ENCODE results near the gene SYT9.

Gene SYT9

DNA sequence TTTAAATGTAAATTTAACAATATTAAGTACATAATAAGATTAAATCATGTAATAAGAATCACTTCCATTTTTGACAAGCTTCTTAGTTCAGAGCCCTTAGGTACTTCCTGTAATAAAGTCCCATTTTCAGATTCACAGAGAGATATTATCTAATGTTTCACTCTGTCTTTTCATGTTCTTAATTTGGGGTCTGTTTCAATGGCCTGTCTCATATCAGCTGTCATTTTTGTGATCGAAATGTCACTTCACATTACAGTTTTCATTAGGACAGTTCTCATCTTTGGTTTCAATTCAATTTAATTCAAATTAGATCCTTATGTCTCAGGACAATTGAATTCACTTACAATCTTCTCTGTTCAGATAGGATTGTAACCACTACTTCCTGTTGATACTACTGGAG lies 211.0 kb downstream of the SYT9 start:
- in situ Hi-C loops (cut with MboI; ENCODE audit: low sequenced_read_pairs): no loop called here

DNA sequence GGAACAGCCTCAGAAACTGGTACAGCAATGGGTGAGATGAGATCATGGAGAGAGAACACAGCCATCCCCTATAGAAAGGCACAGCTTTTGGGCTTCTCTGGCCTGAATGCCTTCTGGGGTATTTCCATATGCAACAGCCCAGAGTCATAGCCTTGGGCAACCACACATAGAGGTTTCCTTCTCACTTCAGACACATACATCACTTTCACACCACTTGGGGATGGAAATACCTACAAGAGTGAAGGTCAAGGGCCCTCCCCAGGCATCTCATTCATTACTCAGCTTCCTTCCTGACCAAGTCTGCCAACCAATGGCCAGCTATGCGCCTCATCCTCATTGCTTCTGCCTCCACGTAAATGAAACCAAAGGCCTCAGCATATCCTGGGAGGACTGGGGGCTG lies 215.9 kb downstream of the SYT9 start:
- in situ Hi-C loops (cut with MboI; ENCODE audit: low sequenced_read_pairs): no loop called here

DNA sequence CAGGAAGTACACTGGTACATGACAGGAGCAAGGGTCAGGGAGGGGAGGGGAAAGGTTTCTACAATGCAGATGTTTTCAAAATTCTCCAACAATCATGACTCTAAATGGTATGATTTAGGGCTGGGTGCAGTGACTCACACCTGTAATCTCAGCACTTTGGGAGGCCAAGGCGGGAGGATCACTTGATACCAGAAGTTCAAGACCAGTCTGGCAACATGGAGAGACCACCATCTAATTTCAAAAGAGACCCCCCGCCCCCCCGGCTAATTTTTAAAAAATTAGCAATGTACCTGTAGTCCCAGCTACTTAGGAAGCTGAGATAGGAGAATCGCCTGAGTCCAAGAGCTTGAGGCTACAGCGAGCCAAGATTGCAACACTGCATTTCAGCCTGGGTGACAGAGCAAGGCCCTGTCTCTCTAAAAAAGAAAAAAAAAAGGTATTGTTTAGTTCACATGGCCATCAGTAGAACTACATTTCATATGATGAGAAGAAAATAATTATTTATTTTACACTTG lies 217.7 kb downstream of the SYT9 start:
- in situ Hi-C loops (cut with MboI; ENCODE audit: low sequenced_read_pairs): no loop called here

DNA sequence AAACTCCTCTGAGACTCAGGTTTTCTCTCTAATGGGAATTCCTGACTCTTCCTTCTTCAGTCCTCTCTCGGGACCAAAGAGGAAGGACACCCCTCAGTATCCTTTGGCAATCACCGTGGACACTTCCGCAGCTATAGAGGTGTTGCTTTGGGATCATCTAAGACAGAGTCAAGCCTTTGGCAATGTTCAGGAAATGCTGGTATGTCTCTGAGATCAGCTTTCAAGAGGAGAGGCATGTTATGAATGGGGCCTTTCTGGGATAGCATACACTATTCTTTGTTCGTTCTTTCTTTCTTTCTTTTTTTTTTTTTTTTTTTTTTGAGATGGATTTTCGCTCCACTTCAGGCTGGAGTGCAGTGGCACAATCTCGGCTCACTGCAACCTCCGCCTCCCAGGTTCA lies 219.4 kb downstream of the SYT9 start:
- in situ Hi-C loops (cut with MboI; ENCODE audit: low sequenced_read_pairs): no loop called here

DNA sequence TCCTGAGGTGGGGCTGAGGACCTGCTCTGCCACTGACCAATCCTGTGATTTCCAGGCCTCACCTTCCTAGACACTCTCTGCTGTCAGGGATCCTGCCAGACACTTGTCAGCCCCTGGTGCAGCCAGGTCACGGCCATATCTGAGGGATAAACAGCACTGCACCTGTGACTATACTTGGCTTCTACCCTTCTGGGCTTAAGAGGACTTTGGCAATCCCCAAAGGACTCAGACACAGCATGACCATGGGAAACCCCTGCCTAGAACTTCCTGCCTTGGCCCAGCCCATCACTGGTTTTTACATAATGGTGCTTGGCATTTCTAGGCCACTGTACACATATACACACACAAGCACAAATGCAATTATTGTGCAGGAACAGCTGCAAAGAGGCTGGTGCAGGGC lies 222.0 kb downstream of the SYT9 start:
- in situ Hi-C loops (cut with MboI; ENCODE audit: low sequenced_read_pairs): no loop called here

DNA sequence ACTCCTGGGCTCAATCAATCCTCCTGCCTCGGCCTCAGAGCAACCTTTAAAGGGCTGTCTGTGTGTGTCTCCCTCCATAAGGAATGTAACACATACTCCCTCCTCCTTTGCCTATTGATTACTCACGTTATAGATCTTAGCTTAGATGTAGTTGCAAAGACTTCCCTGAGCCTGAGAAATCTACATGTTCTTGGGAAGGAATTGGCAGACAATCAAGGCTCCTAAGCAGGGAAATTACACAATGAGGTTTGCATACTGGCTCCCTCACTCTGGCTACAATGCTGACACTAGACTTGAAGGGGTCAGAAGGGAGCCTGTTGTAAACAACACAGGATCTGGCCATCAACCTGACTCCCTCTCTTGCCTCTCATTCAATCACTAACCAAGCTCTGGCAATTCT lies 228.4 kb downstream of the SYT9 start:
- in situ Hi-C loops (cut with MboI; ENCODE audit: low sequenced_read_pairs): no loop called here

DNA sequence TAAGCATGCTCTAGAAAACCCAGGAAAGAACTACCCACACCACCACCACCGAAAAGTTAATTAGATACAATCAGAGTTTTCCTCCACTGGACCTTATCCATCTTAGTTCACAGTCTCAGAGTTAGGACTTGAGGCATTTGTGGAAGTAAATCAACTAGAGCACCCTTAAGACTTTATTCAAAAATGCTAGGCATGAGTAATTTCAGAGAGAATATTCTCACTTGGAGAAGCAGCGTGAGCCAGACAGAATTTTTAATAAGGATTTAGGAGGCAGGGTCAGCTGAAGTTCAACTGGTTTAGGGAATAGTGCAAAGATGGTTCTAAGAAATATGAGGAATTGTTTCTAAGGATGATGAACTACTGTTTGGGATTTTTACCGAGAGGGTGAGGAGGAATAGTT lies 232.4 kb downstream of the SYT9 start:
- in situ Hi-C loops (cut with MboI; ENCODE audit: low sequenced_read_pairs): no loop called here

DNA sequence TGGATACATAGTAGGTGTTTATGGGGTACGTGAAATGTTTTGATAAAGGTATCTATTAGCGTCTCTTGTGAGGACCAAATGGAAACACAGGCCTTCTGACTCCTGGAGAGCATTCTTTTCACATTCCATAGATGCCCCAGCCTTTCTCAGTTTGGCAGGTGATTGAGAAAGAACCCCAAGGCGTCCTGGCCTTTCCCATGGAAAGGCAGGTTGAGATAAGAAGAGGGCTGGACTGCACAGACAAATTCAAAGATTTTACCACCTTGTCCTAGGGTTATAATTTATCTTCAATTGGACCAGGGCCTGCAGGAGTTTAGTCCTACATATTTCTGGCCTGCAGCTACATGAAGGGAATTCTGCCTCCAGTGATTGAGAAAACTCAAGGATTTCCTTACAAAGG lies 232.9 kb downstream of the SYT9 start:
- in situ Hi-C loops (cut with MboI; ENCODE audit: low sequenced_read_pairs): no loop called here

DNA sequence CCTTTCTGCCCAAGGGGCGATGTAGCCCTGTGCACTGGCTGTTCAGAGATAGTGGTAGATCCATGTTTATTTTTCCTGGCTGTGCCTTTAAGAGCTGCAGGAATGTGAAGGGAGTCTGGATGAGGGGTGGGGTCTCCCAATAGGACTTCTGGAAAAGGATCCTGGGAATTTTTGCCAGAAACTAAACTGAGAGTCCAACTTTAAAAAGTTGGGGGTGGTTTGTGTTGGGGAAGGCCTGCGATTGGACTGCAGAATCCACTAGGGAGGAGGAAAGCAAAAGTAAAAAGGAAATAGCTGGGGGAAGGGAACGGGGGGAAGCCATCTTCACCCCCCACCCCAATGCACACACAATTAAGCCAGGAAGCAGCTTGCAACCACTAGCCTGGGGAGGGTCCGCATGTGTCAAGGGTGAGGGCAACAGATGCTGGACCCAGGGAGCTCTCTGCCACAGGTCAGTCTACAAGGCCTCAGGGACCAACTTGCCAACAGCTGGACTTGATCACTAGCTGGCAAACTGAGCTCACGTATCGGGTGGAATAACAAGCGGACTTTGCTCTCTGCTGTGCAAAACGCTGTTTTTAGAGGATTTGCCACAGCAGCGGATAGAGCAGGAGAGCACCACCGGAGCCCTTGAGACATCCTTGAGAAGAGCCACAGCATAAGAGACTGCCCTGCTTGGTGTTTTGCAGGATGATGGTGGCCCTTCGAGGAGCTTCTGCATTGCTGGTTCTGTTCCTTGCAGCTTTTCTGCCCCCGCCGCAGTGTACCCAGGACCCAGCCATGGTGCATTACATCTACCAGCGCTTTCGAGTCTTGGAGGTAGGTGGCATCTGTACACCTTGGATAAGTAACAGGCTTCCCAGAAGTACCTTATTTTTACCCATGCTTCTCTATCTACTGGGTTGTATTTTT lies 233.7 kb downstream of the SYT9 start, which contains the start of gene OLFML1:
TSS of gene OLFML1 (plus strand) at position 321 of the 912 bp plus-strand sequence. CDS start at position 691, 370 bp downstream.
- in situ Hi-C loops (cut with MboI; ENCODE audit: low sequenced_read_pairs): no loop called here

DNA sequence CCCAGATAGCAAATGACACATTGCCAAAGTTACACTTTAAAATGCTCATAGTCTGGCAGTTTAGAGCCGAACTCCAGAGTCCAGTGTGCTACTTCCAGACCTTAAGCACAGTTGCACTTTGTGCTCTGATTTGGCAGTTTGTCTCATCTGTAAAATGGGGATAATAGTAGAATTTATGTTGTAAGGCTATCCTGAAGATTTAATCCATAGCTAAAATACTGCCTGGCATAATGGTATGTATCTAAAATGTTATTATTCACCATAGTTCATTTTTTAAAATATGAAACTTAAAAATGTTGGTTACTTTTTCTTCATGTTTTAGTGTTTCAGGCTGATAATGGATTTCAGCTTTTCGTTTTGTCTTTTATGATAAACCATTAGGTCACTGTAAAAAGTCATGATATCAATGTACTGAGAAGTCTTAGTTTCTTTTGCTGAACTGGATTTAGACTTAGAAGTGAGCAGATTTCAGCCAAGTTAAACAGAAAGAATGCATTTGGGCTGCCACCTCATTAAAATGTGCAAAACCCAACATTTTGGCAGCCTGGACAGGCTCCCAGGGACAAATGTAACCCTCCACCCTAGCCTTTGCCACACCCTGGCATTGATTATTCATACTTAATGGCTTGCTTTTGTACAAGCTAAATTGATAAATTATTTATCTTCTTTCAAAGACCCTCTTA lies 234.5 kb downstream of the SYT9 start:
- in situ Hi-C loops (cut with MboI; ENCODE audit: low sequenced_read_pairs): no loop called here

DNA sequence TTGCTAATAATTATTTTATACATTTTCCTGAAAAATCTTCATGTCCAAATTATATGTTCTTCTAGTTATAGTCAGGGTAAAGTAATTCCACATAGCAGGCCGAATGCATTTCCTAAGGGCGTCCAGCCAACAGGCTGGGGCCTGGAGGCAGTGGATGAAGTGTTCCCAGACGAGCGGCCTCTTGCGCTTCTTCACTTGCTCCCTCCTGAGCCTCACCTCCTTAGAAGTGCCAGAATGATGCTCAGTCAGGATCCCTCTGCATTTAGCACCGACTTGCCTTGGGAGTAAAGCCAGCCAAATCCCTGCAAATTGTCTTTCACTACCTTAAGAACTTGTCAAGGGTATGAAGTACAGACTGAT lies 235.1 kb downstream of the SYT9 start:
- in situ Hi-C loops (cut with MboI; ENCODE audit: low sequenced_read_pairs): no loop called here

DNA sequence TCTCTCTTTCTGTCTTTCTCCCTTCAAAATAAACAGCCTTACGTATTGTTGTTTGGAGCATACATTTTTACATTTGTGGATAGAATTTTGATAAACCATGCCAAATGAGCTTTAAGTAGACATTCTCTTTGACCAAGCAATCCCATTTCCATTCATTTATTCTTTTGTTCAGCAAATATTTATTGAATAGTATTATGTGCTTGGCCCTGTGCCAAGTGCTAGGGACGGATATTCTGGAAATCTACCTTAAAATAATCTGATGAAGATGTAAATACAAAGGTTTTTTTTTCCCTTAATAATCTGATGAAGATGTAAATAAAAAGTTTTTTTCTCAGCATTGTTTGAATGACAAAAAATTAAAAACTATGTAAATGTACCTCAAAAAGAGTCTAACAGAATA lies 235.7 kb downstream of the SYT9 start:
- in situ Hi-C loops (cut with MboI; ENCODE audit: low sequenced_read_pairs): no loop called here

DNA sequence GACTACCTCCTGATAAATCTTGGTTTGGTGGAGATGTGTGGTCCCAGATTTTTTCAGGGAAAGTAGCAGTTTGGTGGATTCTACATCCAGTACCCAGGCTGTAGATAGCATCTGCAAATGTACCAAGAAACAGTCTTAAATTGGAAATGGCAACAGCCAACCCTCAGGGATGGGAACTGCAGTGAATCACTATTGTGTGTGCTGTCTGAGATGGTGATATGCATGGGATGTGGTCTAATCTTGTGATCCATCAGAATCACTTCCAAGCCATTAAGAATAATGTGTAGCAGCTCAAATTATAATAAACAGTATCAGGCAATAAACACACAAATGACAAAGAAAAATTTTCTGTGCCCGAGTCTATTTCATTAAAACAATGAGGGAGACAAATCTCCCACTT lies 237.0 kb downstream of the SYT9 start:
- in situ Hi-C loops (cut with MboI; ENCODE audit: low sequenced_read_pairs): no loop called here

DNA sequence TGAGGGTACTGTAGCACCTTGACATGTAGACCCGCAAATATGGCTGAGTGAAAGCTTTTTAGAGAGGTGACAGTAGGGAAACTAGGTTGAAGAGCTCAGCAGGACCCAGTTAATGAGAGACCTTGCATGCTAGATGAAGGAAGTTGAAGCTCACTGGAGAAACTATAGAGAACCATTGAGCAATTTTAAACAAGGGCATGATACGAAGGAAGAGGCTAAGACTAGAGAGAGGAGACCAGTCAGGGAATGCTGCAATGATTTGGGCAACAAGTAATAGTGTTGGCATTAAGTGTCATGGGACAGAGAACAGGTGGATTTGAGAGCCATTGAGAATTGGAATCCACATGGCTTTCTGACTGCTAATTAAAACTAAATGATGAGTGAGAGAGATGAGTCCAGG lies 237.7 kb downstream of the SYT9 start:
- in situ Hi-C loops (cut with MboI; ENCODE audit: low sequenced_read_pairs): no loop called here

DNA sequence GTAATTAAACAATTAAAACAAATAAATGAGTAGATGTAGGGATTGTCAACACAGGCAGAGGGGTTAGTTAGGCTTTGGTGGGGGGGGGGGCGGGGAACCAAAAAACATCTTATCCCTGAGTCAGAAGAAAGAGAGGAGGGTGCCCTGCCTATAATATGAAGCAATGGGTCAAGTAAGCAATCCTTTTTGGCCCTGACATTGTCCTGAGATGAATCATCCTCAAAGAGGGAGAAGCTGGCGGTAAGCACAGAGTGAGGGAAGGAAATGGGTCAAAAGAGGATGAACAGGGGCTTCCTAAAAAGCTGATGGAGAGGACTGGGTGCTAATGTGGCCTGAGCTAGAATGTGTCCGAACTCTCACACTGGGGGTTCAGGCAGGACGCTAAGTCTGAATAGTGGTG lies 238.3 kb downstream of the SYT9 start:
- in situ Hi-C loops (cut with MboI; ENCODE audit: low sequenced_read_pairs): no loop called here

DNA sequence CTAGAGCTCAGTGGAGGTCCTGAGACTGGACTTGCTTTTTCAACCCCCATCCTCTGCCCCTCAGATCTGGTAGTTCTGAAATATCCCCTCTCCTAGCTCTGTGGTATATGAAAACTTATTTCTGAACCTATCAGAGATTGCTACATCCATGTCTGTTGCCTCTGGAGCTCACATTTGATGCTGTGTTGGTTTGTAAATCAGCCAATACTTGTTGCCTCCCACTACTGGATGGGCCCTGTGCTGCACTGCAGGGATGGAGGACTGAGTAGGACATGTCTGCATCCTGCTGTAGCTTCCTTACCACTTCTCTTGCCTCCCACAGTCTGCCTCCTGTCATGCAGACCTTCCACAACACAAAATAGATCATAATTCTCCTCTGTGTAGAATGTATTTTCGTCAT lies 238.8 kb downstream of the SYT9 start:
- in situ Hi-C loops (cut with MboI; ENCODE audit: low sequenced_read_pairs): no loop called here

DNA sequence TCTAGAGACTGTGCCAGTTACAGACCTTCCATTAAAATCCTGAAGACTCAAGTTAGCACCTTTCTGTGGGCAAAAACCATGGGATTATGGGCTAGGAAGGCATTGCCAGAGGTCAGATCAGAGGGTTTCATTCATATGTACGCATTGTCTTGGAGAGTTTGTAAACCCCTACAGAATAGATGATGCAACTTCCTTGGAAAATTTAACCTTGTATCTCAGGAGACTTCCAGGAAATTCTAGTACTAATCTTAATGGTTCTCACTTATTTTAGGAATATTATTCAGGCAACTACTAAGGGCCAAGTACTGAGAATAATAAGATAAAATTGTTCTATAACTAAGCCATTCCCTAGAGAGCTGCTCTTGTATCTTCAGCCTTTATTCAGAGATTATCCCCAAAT lies 240.5 kb downstream of the SYT9 start:
- in situ Hi-C loops (cut with MboI; ENCODE audit: low sequenced_read_pairs): no loop called here

DNA sequence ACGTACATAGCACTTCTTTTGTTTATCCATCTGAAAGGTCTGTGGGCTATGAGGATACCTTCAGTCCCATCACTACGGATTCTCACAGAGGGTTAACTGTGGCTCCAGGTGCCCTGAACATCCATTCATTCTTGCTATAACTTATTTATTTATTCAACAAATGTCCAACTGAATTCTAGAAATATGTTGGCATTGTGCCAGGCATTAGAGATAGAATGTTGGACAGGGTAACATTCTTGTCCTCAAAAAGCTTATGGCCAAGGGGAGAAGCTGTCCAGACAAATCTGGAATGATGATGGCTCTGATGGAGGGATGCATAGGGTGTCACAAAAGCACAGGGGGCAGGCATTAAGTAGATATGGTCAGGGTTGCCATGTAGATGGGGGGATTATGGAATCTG lies 242.0 kb downstream of the SYT9 start:
- in situ Hi-C loops (cut with MboI; ENCODE audit: low sequenced_read_pairs): no loop called here

DNA sequence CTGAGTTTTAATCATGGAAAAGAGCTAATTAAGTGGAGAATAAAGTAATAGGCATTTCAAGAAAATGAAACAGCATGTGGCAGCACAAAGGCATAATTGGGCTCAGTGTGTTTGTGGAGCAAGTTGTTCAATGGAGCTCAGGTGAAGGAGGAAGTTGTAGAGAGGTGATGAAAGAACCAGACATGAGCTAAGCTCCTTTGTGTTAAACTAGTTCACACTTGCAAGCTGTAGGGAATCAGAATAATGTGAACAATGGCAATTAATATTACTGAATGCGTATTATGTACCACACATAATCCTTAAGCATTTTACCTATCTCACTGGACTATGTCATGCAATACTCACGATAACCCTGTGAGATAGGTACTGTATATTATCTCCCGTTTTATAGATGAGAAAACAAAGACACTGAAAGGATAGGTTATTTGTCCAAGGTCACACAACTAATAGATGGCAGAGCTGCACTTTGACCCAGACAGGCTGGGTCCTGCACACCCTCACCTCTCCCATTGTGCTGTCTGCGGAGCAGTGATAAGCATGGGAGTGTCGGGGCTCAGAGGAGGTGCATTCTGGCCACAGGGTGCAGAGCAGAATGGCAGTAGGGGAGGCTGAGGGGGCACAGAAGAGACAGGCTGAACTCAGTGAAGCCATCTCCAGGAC lies 242.5 kb downstream of the SYT9 start:
- in situ Hi-C loops (cut with MboI; ENCODE audit: low sequenced_read_pairs): no loop called here

DNA sequence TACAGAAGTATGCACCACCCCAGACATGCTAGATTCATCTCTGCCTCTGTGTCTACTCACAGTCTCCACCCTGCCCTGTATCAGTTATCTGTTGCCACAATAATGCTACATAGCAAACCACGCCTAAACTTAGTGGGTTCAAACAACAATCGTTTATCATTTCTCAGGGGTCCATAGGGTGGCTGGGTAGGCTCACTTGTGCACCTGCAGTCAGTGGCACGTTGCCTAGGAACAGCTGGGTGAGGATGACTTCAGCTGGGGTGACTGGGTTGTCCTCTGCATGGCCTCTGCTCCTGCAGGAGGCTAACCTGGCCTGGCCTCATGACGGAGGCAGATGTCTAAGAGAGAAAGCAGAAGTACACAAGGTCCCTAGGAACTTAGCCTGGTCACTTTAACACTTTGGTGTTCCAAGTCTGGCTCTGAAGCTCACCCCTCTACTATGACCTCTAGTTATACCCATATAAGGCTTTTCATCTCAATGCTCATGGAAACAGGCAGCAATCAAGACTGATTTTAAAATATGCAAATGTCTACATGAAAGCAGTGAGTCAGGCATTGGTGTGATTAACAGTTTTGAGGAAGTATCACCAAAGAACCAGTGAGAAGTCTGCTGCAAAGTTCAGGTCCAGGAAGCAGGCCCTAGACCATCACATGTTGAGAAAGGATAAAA lies 244.3 kb downstream of the SYT9 start:
- in situ Hi-C loops (cut with MboI; ENCODE audit: low sequenced_read_pairs): no loop called here

DNA sequence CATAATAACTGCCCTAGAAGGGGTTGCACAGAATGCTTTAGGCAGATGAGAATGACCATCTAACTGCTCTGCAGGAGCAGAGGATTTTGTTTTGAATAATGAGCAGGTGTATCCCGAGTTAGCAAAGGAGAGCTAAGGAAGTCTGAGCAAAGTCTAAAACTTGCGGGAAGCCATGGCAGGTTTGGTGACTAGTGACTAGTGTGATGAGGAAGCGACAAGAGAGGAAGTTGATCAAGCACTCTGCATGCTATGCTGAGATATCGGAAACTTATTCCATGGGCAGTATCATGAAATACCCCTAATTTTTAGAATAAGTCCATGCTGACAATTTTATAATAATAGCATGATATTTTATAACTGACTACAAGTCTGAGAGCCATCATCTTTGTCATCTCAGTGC lies 246.5 kb downstream of the SYT9 start:
- in situ Hi-C loops (cut with MboI; ENCODE audit: low sequenced_read_pairs): no loop called here
